ENCODE data around the gene USP32.
"Not testable (repeated sequence)": the region's sequence is repeated elsewhere in the genome, so short reads cannot be mapped to it uniquely, and the experiment has no call there.

The USP32 gene

DNA sequence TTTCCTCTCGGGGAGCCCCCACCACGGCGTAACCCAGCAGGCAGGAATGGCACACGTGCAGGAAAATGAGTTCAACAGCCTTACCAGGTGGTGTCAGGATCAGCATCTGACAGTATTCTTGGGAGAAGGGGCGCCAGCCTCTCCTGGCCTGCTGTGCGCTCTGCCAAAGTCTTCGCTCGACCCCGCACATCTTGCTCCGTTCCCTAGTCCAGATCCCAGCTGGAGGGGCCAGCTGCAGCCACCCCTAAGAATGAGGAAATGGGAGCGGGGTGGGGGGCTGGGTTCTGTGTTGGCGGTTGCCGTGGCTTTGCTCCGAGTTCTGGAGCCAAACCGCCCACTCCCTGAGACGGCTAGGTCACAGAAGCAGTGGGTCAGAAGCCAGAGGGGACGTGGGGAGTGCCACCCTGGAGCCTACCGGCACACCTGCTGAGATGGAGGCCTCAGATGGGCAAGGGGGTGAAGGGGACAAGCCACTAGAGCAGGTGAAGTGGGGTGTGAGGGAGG lies 30.3 kb upstream of the USP32 start, which contains the start of gene CHCT1:
TSS of gene CHCT1 (plus strand) at position 328 of the 504 bp plus-strand sequence. CDS start at position 432, 104 bp downstream.
- no peak within 1 kb of the TSS for H3K9ac ChIP-seq (ENCODE audit: low read depth, low read length, poor library complexity, severe bottlenecking)
- no peak within 1 kb of the TSS for H3K4me2 ChIP-seq (ENCODE audit: low read depth, low read length, poor library complexity, severe bottlenecking)
- no peaks in the 10 kb centered on the region for H4K20me1 ChIP-seq (ENCODE audit: insufficient read depth, low read length, poor library complexity, severe bottlenecking)
- no peak within 1 kb of the TSS for H3K4me3 ChIP-seq (ENCODE audit: low read length, poor library complexity, severe bottlenecking)
- H3K79me2 ChIP-seq (ENCODE audit: insufficient read depth, low read length) = no peaks in the 10 kb centered on the region
- no peaks in the 10 kb centered on the region for H3K9me2 ChIP-seq (replicated peaks; ENCODE audit: low read depth, low read length)
- no peak for TF ChIP-seq EZH2phosphoT487 (IDR thresholded peaks at IDR 0.05; ENCODE audit: borderline replicate concordance)
- TF ChIP-seq, protein P1, sequence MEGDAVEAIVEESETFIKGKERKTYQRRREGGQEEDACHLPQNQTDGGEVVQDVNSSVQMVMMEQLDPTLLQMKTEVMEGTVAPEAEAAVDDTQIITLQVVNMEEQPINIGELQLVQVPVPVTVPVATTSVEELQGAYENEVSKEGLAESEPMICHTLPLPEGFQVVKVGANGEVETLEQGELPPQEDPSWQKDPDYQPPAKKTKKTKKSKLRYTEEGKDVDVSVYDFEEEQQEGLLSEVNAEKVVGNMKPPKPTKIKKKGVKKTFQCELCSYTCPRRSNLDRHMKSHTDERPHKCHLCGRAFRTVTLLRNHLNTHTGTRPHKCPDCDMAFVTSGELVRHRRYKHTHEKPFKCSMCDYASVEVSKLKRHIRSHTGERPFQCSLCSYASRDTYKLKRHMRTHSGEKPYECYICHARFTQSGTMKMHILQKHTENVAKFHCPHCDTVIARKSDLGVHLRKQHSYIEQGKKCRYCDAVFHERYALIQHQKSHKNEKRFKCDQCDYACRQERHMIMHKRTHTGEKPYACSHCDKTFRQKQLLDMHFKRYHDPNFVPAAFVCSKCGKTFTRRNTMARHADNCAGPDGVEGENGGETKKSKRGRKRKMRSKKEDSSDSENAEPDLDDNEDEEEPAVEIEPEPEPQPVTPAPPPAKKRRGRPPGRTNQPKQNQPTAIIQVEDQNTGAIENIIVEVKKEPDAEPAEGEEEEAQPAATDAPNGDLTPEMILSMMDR (conservative IDR thresholded peaks at IDR 0.05; ENCODE audit: low read length) = no peak
- H3K9me3 ChIP-seq (ENCODE audit: insufficient read depth, low read depth, low read length) = no peaks in the 10 kb centered on the region
- H3F3A ChIP-seq (ENCODE audit: low read depth) = no peaks in the 10 kb centered on the region
- no peak within 1 kb of the TSS for H2AFZ ChIP-seq (ENCODE audit: low read length)
- no peaks in the 10 kb centered on the region for H3K27me3 ChIP-seq (ENCODE audit: insufficient read depth, low read length, poor library complexity, severe bottlenecking)
- no peaks in the 10 kb centered on the region for H3K4me1 ChIP-seq (ENCODE audit: insufficient read depth, low read length, poor library complexity, severe bottlenecking)
- H3K36me3 ChIP-seq (ENCODE audit: insufficient read depth, low read length) = no peaks in the 10 kb centered on the region

DNA sequence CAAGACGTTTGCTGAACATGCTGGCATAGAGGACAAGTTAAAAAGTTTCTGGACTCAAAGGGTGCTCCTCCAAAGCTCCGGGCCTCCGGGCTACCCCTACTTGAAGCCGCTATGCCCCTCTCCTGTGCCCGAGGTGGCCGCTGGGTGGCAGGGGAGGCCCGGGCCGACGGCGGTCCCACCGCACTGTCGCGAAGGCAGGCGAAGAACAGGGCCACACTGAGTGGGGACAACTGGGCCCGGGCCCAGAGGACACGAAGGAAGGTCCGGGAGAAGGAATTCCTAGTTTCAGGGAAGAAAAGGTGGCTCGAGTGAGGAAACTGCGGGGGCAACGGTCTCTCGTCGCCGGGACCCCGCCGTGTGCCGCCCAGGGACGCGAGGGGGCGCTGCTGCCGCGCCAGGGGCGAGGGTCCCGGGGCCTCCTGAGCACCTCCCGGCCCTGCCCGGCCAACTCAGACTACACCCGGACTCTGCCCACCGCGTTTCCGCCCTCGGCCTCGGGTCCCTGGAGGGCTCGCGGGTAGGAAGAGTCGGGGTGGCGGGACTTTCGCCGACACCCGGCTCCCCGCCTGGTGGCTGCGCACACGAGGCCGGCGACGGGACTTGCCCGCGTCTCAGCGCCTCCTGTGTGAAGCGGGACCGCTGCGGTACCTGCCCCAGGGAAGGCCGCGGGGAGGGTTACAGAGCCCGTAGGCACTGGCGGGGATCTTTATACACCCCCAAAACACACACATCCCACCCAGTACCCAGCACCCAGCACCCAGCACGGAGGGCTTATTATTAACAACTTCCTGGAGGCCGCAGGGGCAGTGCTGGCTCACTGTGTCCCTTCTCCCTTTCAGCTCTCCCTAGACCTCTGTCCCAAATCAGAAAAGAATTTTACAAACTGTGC lies 29.6 kb upstream of the USP32 start:
- no peaks in the 10 kb centered on the region for H4K20me1 ChIP-seq (ENCODE audit: insufficient read depth, low read length, poor library complexity, severe bottlenecking)
- no peak overlapping the region for H3K4me3 ChIP-seq (ENCODE audit: low read length, poor library complexity, severe bottlenecking)
- H3K9ac ChIP-seq (ENCODE audit: low read depth, low read length, poor library complexity, severe bottlenecking) = no peak overlapping the region
- H3K4me1 ChIP-seq (ENCODE audit: insufficient read depth, low read length, poor library complexity, severe bottlenecking) = no peaks in the 10 kb centered on the region
- TF ChIP-seq, protein P1 (conservative IDR thresholded peaks at IDR 0.05; ENCODE audit: low read length) = no peak
- TF ChIP-seq EZH2phosphoT487 (IDR thresholded peaks at IDR 0.05; ENCODE audit: borderline replicate concordance) = no peak
- H3K9me2 ChIP-seq (replicated peaks; ENCODE audit: low read depth, low read length) = no peaks in the 10 kb centered on the region
- no peaks in the 10 kb centered on the region for H3K79me2 ChIP-seq (ENCODE audit: insufficient read depth, low read length)
- H2AFZ ChIP-seq (ENCODE audit: low read length) = no peak overlapping the region
- no peaks in the 10 kb centered on the region for H3K9me3 ChIP-seq (ENCODE audit: insufficient read depth, low read depth, low read length)
- no peaks in the 10 kb centered on the region for H3F3A ChIP-seq (ENCODE audit: low read depth)
- H3K36me3 ChIP-seq (ENCODE audit: insufficient read depth, low read length) = no peaks in the 10 kb centered on the region
- H3K4me2 ChIP-seq (ENCODE audit: low read depth, low read length, poor library complexity, severe bottlenecking) = no peak overlapping the region
- no peaks in the 10 kb centered on the region for H3K27me3 ChIP-seq (ENCODE audit: insufficient read depth, low read length, poor library complexity, severe bottlenecking)

DNA sequence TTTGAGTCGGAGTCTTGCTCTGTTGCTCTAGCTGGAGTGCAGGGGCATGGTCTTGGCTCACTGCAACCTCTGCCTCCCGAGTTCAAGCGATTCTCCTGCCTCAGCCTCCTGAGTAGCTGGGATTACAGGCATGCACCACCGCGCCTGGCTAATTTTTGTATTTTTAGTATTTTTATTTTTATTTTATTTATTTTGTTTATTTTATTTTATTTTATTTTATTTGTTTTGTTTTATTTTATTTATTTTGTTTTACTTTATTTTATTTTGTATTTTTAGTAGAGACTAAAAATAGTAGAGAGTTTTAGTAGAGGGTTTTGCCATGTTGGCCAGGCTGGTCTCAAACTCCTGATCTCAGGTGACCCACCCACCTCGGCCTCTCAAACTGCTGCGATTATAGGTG lies 27.9 kb upstream of the USP32 start:
- not testable (repeated sequence) for H4K20me1 ChIP-seq (ENCODE audit: insufficient read depth, low read length, poor library complexity, severe bottlenecking); H3K9ac ChIP-seq (ENCODE audit: low read depth, low read length, poor library complexity, severe bottlenecking); H3K27me3 ChIP-seq (ENCODE audit: insufficient read depth, low read length, poor library complexity, severe bottlenecking); H3F3A ChIP-seq (ENCODE audit: low read depth); H3K4me1 ChIP-seq (ENCODE audit: insufficient read depth, low read length, poor library complexity, severe bottlenecking); H3K4me3 ChIP-seq (ENCODE audit: low read length, poor library complexity, severe bottlenecking); H3K9me3 ChIP-seq (ENCODE audit: insufficient read depth, low read depth, low read length); H3K9me2 ChIP-seq (replicated peaks; ENCODE audit: low read depth, low read length); H2AFZ ChIP-seq (ENCODE audit: low read length); H3K36me3 ChIP-seq (ENCODE audit: insufficient read depth, low read length); H3K79me2 ChIP-seq (ENCODE audit: insufficient read depth, low read length); H3K4me2 ChIP-seq (ENCODE audit: low read depth, low read length, poor library complexity, severe bottlenecking)

DNA sequence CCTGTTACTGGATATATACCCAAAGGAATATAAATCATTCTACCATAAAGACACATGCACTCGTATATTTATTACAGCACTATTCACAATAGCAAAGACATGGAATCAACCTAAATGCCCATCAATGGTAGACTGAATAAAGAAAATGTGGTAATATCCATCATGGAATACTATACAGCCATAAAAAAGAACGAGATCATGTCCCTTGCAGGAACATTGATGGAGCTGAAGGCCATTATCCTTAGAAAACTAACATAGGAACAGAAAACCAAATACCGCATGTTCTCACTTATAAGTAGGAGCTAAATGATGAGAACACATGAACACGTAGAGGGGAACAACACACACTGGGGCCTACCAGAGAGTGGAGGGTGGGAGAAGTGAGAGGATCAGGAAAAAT lies 27.1 kb upstream of the USP32 start:
- not testable (repeated sequence) for H3K36me3 ChIP-seq (ENCODE audit: insufficient read depth, low read length); H3F3A ChIP-seq (ENCODE audit: low read depth); H4K20me1 ChIP-seq (ENCODE audit: insufficient read depth, low read length, poor library complexity, severe bottlenecking); H3K9me3 ChIP-seq (ENCODE audit: insufficient read depth, low read depth, low read length); H3K4me1 ChIP-seq (ENCODE audit: insufficient read depth, low read length, poor library complexity, severe bottlenecking); H2AFZ ChIP-seq (ENCODE audit: low read length); H3K4me3 ChIP-seq (ENCODE audit: low read length, poor library complexity, severe bottlenecking); H3K9me2 ChIP-seq (replicated peaks; ENCODE audit: low read depth, low read length); H3K79me2 ChIP-seq (ENCODE audit: insufficient read depth, low read length); H3K9ac ChIP-seq (ENCODE audit: low read depth, low read length, poor library complexity, severe bottlenecking); H3K4me2 ChIP-seq (ENCODE audit: low read depth, low read length, poor library complexity, severe bottlenecking); H3K27me3 ChIP-seq (ENCODE audit: insufficient read depth, low read length, poor library complexity, severe bottlenecking)

All from Loucy (cell line).